Measurements from ENCODE around the gene FANCI. TPM values are rescaled to one million over a fixed set of nuclear protein-coding genes. Genes with fewer than 3 reads are reported as not detected.

FANCI gene
- total RNA-seq, 4 donors from 2014 or later: 0.67 to 1.8 (median 1.5) TPM

- 99% methylated on average over 4 of the region's 4 CpGs for WGBS, 2 donors
Measured at GRCh38 chr15:89282631-89283030, 38.9 kb downstream of the FANCI start.

DNA sequence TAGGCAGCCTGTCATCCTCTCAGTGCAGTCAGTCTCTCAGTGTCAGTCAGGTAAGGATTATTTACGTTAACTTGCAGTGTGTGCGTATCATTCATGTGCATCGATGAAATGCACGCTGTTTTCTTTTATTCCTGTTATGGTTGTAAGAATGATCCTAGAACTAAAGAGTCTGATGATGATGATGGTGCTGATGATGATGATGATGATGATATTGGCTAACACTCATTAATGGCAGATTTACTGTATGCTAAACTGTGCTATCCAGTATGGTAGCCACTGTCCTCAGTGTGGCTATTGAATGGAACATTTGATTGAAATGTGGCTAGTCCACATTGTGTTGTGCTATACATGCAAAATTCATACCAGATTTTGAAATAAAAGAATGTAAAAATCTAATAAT lies 39.4 kb downstream of the FANCI start:
- no peak for DNase-seq
- no peak overlapping the region for H3K4me3 ChIP-seq (replicated peaks in 1 of 3)
- intact Hi-C loops (cut with DNase I): no loop called here

More at GRCh38 chr15:89282631-89283030, 38.9 kb downstream of the FANCI start:
- Histone ChIP-seq H3K27ac (no peak overlapping the region), H3K4me1 (no peaks in the 10 kb centered on the region), H3K4me3 (replicated peaks in 1 of 3) (no peak overlapping the region), H3K9me3 (no peaks in the 10 kb centered on the region), H3K36me3 (no peaks in the 10 kb centered on the region), H3K27me3 (no peaks in the 10 kb centered on the region)
- intact Hi-C loops (cut with DNase I): no loop called here
- no peak for TF ChIP-seq CTCF (IDR thresholded peaks at IDR 0.05)
- no peak for TF ChIP-seq POLR2A (IDR thresholded peaks at IDR 0.05)
- DNase-seq: no peak

DNA sequence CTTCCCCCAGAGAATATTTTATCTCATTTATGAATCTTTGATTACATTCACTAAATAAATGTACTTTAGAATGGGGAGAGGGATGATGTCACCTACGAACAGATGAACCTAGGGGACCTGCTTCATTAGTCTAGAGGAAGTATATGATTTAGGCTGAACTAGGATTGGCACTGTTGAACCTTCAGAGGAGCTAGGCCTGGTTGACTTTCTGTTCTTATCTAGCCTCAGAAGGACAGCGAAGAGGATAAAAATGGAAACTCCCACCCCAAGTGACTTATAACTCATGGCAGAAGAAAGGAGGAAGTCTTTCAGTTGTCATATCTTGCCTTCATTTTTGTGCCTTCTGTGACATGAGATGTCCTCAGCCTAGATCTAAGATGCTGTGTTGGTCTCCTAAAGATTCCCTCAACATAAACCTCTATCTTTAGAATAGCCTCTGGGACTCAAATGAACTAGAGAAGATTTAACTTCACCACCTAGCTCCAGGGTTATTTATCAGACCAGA lies 48.2 kb downstream of the FANCI start:
- Histone ChIP-seq H3K4me3 (replicated peaks in 1 of 3) (no peak overlapping the region), H3K36me3 (no peaks in the 10 kb centered on the region), H3K4me1 (no peaks in the 10 kb centered on the region), H3K27me3 (no peaks in the 10 kb centered on the region), H3K9me3 (no peaks in the 10 kb centered on the region), H3K27ac (no peak overlapping the region)
- intact Hi-C loops (cut with DNase I): no loop called here
- WGBS, 2 donors: 93 to 97% methylated on average over 2 of the region's 2 CpGs
- DNase-seq: no peak
- TF ChIP-seq CTCF (IDR thresholded peaks at IDR 0.05) (no peak), POLR2A (IDR thresholded peaks at IDR 0.05) (no peak)

More for the DNA sequence above, 39.4 kb downstream of the FANCI start:
- no peak overlapping the region for H3K27ac ChIP-seq
- TF ChIP-seq CTCF (IDR thresholded peaks at IDR 0.05) (no peak), POLR2A (IDR thresholded peaks at IDR 0.05) (no peak)
- no peaks in the 10 kb centered on the region for H3K27me3 ChIP-seq
- H3K36me3 ChIP-seq: no peaks in the 10 kb centered on the region
- H3K9me3 ChIP-seq: no peaks in the 10 kb centered on the region
- WGBS, 2 donors: 84 to 88% methylated on average over 4 of the region's 4 CpGs
- H3K4me1 ChIP-seq: no peaks in the 10 kb centered on the region

- intact Hi-C loops (cut with DNase I): no loop called here
- H3K27me3 ChIP-seq: no peaks in the 10 kb centered on the region
Measured at GRCh38 chr15:89293012-89293411, 49.2 kb downstream of the FANCI start.

GRCh38 chr15:89299896-89300295 lies 56.1 kb downstream of the FANCI start:
- intact Hi-C loops (cut with DNase I): no loop called here

More at GRCh38 chr15:89293012-89293411, 49.2 kb downstream of the FANCI start:
- no peak for TF ChIP-seq CTCF (IDR thresholded peaks at IDR 0.05)
- no peak for TF ChIP-seq POLR2A (IDR thresholded peaks at IDR 0.05)
- no peaks in the 10 kb centered on the region for H3K4me1 ChIP-seq
- H3K27ac ChIP-seq: no peak overlapping the region
- no peak for DNase-seq
- no peaks in the 10 kb centered on the region for H3K9me3 ChIP-seq
- no peak overlapping the region for H3K4me3 ChIP-seq (replicated peaks in 1 of 3)
- 96 to 97% methylated on average over 2 of the region's 2 CpGs for WGBS, 2 donors
- no peaks in the 10 kb centered on the region for H3K36me3 ChIP-seq

More at GRCh38 chr15:89299896-89300295, 56.1 kb downstream of the FANCI start:
- H3K9me3 ChIP-seq: no peaks in the 10 kb centered on the region
- TF ChIP-seq CTCF (IDR thresholded peaks at IDR 0.05): peak in 5 of 6 experiments; percentile 15 to 55 (median 42)
- TF ChIP-seq POLR2A (IDR thresholded peaks at IDR 0.05): no peak
- H3K36me3 ChIP-seq: no peaks in the 10 kb centered on the region
- no peak for DNase-seq
- no peaks in the 10 kb centered on the region for H3K4me1 ChIP-seq
- H3K27ac ChIP-seq: no peak overlapping the region
- no peaks in the 10 kb centered on the region for H3K27me3 ChIP-seq
- no peak overlapping the region for H3K4me3 ChIP-seq (replicated peaks in 1 of 3)
